Liver (tissue), 3 donors: ENCODE results near the gene PSMG3.

ENCODE experiments used
- ATF3 ChIP-seq: IDR thresholded peaks from 2 replicates; pipeline ENCODE4 v1.6.1; 2016; ENCODE audit warnings: antibody characterized with exemption
- CTCF ChIP-seq: fragments of 150-350 bp; IDR thresholded peaks from 2 replicates; pipeline ENCODE4 v1.5.1; 2017; ENCODE audit warnings: improper control_type of control experiment, low read depth, low read length; ENCODE audit not compliant: missing input control
- FOXA1 ChIP-seq: IDR thresholded peaks from 2 replicates; pipeline ENCODE4 v1.6.1; 2016; ENCODE audit warnings: antibody characterized with exemption
- GABPA ChIP-seq, 2 donors: IDR thresholded peaks in 1 of 2; conservative IDR thresholded peaks in 1 of 2; 2 replicates each; pipeline ENCODE4 v1.6.1; 2016; ENCODE audit warnings: antibody characterized with exemption in 2 of 2, mild to moderate bottlenecking in 1 of 2, moderate library complexity in 1 of 2
- HNF4A ChIP-seq, 2 donors: conservative IDR thresholded peaks; 2 replicates each; pipeline ENCODE4 v1.6.1; 2016; ENCODE audit warnings: antibody characterized with exemption in 2 of 2, mild to moderate bottlenecking in 2 of 2
- HNF4G ChIP-seq: IDR thresholded peaks from 2 replicates; pipeline ENCODE4 v1.6.1; 2016; ENCODE audit warnings: antibody characterized with exemption
- MAX ChIP-seq: IDR thresholded peaks from 2 replicates; pipeline ENCODE4 v1.6.1; 2016; ENCODE audit warnings: antibody characterized with exemption
- RAD21 ChIP-seq, 2 donors: IDR thresholded peaks; 2 replicates each; pipeline ENCODE4 v1.6.1; 2016; ENCODE audit warnings: antibody characterized with exemption in 2 of 2, mild to moderate bottlenecking in 2 of 2
- REST ChIP-seq: IDR thresholded peaks from 2 replicates; pipeline ENCODE4 v1.6.1; 2016; ENCODE audit warnings: antibody characterized with exemption, mild to moderate bottlenecking
- RXRA ChIP-seq, 2 donors: IDR thresholded peaks; 2 replicates each; pipeline ENCODE4 v1.6.1; 2017 to 2018; ENCODE audit warnings: antibody characterized with exemption in 2 of 2, mild to moderate bottlenecking in 1 of 2
- TAF1 ChIP-seq: conservative IDR thresholded peaks from 2 replicates; pipeline ENCODE4 v1.6.1; 2016; ENCODE audit warnings: antibody characterized with exemption, mild to moderate bottlenecking
- donor health status: healthy.
- donor health status: healthy.

GRCh38 chr7:1547777-1548437, 21.9 kb downstream of the PSMG3 start:
- no peak for TF ChIP-seq CTCF
- TF ChIP-seq GABPA (IDR thresholded peaks at IDR 0.05 in 1 of 2, conservative IDR thresholded peaks at IDR 0.05 in 1 of 2), result no peak
- no peak for TF ChIP-seq REST
- TF ChIP-seq RAD21 (IDR thresholded peaks at IDR 0.05), result no peak
- no peak for TF ChIP-seq ATF3
- no peak for TF ChIP-seq RXRA (IDR thresholded peaks at IDR 0.05)
- TF ChIP-seq TAF1, result no peak
- no peak for TF ChIP-seq HNF4A (conservative IDR thresholded peaks at IDR 0.05)
- no peak for TF ChIP-seq MAX
- no peak for TF ChIP-seq HNF4G
- no peak for TF ChIP-seq FOXA1
